WTC11 (cell line): ENCODE data around the gene ZNF485. TPM values are rescaled to one million over a fixed set of nuclear protein-coding genes. Genes with fewer than 3 reads are reported as not detected.

Experiments
- ATAC-seq: fragments of 200-7000 bp; cut with Tn5 transposase; 2 replicates; pipeline ENCODE4 v1.10.0; 2021; ENCODE audit warnings: mild to moderate bottlenecking, moderate library complexity
- CTCF ChIA-PET: fragments of 300-600 bp; sonication (Branson Sonifier 250); formaldehyde crosslinking; loops from one replicate; lab custom pipeline; 2021; ENCODE audit warnings: antibody characterized with exemption; lab: Charles Lee
- POLR2A ChIA-PET: fragments of 350-600 bp; sonication (Branson Sonifier 250); formaldehyde crosslinking; loops from one replicate; lab custom pipeline; 2021; ENCODE audit warnings: antibody characterized with exemption; lab: Charles Lee
- DNase-seq: peaks from one replicate; pipeline ENCODE4 v3.0.0; 2021; ENCODE audit warnings: low spot score
- H3K27ac Mint-ChIP-seq: 2 replicates; pipeline ENCODE4 v1.8.0; 2021; ENCODE audit warnings: mixed read lengths
- H3K27me3 Mint-ChIP-seq: 2 replicates; pipeline ENCODE4 v1.8.0; 2021; ENCODE audit warnings: low read depth, mild to moderate bottlenecking, moderate library complexity, mixed read lengths
- H3K36me3 Mint-ChIP-seq: 2 replicates; pipeline ENCODE4 v1.8.0; 2021; ENCODE audit warnings: mixed read lengths
- H3K4me1 Mint-ChIP-seq: 2 replicates; pipeline ENCODE4 v1.8.0; 2022; ENCODE audit warnings: mixed read lengths
- H3K4me3 Mint-ChIP-seq: 2 replicates; pipeline ENCODE4 v1.8.0; 2021; ENCODE audit warnings: mild to moderate bottlenecking, moderate library complexity, mixed read lengths
- H3K9me3 Mint-ChIP-seq: 2 replicates; pipeline ENCODE4 v1.8.0; 2021; ENCODE audit warnings: mixed read lengths
- ATF2 ChIP-seq: sonication (generic); formaldehyde crosslinking; IDR thresholded peaks from 2 replicates; pipeline ENCODE4 v1.8.1; 2022; ENCODE audit warnings: low read depth, missing genetic modification reagents, borderline replicate concordance
- ELF4 ChIP-seq: sonication (generic); formaldehyde crosslinking; IDR thresholded peaks from 2 replicates; pipeline ENCODE4 v1.8.1; 2022; ENCODE audit warnings: low read depth, mild to moderate bottlenecking, moderate library complexity, missing genetic modification reagents
- GABPB1 ChIP-seq: sonication (generic); formaldehyde crosslinking; IDR thresholded peaks from 2 replicates; pipeline ENCODE4 v1.8.1; 2023; ENCODE audit warnings: mild to moderate bottlenecking, missing genetic modification reagents
- GRHL2 ChIP-seq: fragments of 250-450 bp; sonication (Bioruptor Pico); IDR thresholded peaks from 2 replicates; pipeline ENCODE4 v1.8.0; 2022; ENCODE audit warnings: mild to moderate bottlenecking, moderate library complexity; ENCODE audit not compliant: insufficient replicate concordance, severe bottlenecking
- GTF2I ChIP-seq: fragments of 250-450 bp; sonication (Bioruptor Pico); conservative IDR thresholded peaks from 2 replicates; pipeline ENCODE4 v1.4.0; 2021; ENCODE audit warnings: mild to moderate bottlenecking
- NFATC4 ChIP-seq: fragments of 250-450 bp; sonication (Bioruptor Pico); IDR thresholded peaks from 2 replicates; pipeline ENCODE4 v1.9.0; 2021; ENCODE audit warnings: mild to moderate bottlenecking
- OVOL2 ChIP-seq: fragments of 250-450 bp; sonication (Bioruptor Pico); IDR thresholded peaks from 2 replicates; pipeline ENCODE4 v1.9.0; 2021; ENCODE audit warnings: mild to moderate bottlenecking, borderline replicate concordance
- TP53 ChIP-seq: sonication (generic); formaldehyde crosslinking; IDR thresholded peaks from 2 replicates; pipeline ENCODE4 v1.8.1; 2023; ENCODE audit warnings: mild to moderate bottlenecking, missing genetic modification reagents
- USF1 ChIP-seq: sonication (generic); formaldehyde crosslinking; IDR thresholded peaks from 2 replicates; pipeline ENCODE4 v1.8.0; 2022; ENCODE audit warnings: mild to moderate bottlenecking, missing genetic modification reagents
- ZBTB21 ChIP-seq: sonication (generic); formaldehyde crosslinking; IDR thresholded peaks from 2 replicates; pipeline ENCODE4 v1.8.1; 2023; ENCODE audit warnings: mild to moderate bottlenecking, missing genetic modification reagents, borderline replicate concordance
- ZMAT4 ChIP-seq: fragments of 250-450 bp; sonication (Bioruptor Pico); IDR thresholded peaks from 2 replicates; pipeline ENCODE4 v1.9.0; 2021; ENCODE audit warnings: mild to moderate bottlenecking
- ZNF121 ChIP-seq: sonication (generic); formaldehyde crosslinking; IDR thresholded peaks from 2 replicates; pipeline ENCODE4 v1.8.0; 2023; ENCODE audit warnings: missing genetic modification reagents
- ZNF263 ChIP-seq: sonication (generic); formaldehyde crosslinking; IDR thresholded peaks from 2 replicates; pipeline ENCODE4 v1.8.1; 2022; ENCODE audit warnings: low read depth, mild to moderate bottlenecking, moderate library complexity, missing genetic modification reagents
- ZNF396 ChIP-seq: fragments of 250-450 bp; sonication (Bioruptor Pico); IDR thresholded peaks from 2 replicates; pipeline ENCODE4 v1.8.0; 2021; ENCODE audit warnings: mild to moderate bottlenecking, moderate library complexity, borderline replicate concordance
- ZNF423 ChIP-seq: fragments of 250-450 bp; sonication (Bioruptor Pico); IDR thresholded peaks from 2 replicates; pipeline ENCODE4 v2.1.2; 2022; ENCODE audit warnings: mild to moderate bottlenecking, moderate library complexity
- total RNA-seq: library from RNA; stranded (reverse); gene quantifications from 3 replicates; pipeline ENCODE4 v1.2.3, GENCODE V29; 2021
- TF ChIP-seq, protein P1 (sequence below): fragments of 250-450 bp; sonication (Bioruptor Pico); IDR thresholded peaks from 2 replicates; pipeline ENCODE4 v2.1.2; 2022; ENCODE audit warnings: mild to moderate bottlenecking, moderate library complexity
- TF ChIP-seq, protein P2 (sequence below): sonication (generic); formaldehyde crosslinking; IDR thresholded peaks from 2 replicates; pipeline ENCODE4 v1.8.0; 2023; ENCODE audit warnings: missing genetic modification reagents, mild to moderate bottlenecking, borderline replicate concordance
- TF ChIP-seq, protein P3 (sequence below): fragments of 200-600 bp; IDR thresholded peaks from 2 replicates; pipeline ENCODE4 v1.8.0; 2022; ENCODE audit warnings: antibody characterized with exemption

ZNF485 gene
- total RNA-seq, 1 experiment from 2014 or later: 9.6 TPM

- no peak for TF ChIP-seq OVOL2 (CRISPR knock-in tag)
- TF ChIP-seq, all 79 proteins: peak for 17
Observed at GRCh38 chr10:43648398-43649184, 42.4 kb downstream of the ZNF485 start, which contains the start of gene ZNF32 (continued).

GRCh38 chr10:43649185-43649523 is 42.9 kb downstream of the ZNF485 start:
- POLR2A ChIA-PET: no interaction called here
- no peak for ATAC-seq
- H3K27me3 Mint-ChIP-seq: peaks cover 46% of the 10 kb centered on the region
- peaks cover 34% of the 10 kb centered on the region for H3K36me3 Mint-ChIP-seq
- H3K4me1 Mint-ChIP-seq: peaks cover 28% of the 10 kb centered on the region
- CTCF ChIA-PET: interaction anchor here (0.6 to 1.9 kb wide), 5 partner anchors 22 to 624 kb away, joined by 3 to 6 read pairs (median 4); no protein-coding TSS in a partner anchor
- no peak overlapping the region for H3K27ac Mint-ChIP-seq
- TF ChIP-seq ZNF423 (CRISPR knock-in tag) (no peak), USF1 (CRISPR knock-in tag) (0 out of 2 replicates have a peak, but pooled peaks have one; percentile 35), TP53 (CRISPR knock-in tag) (no peak)
- H3K9me3 Mint-ChIP-seq: peaks cover 30% of the 10 kb centered on the region
- DNase-seq: no peak
- H3K4me3 Mint-ChIP-seq: peak overlapping the region; percentile 91

GRCh38 chr10:43653746-43654145 is 47.5 kb downstream of the ZNF485 start:
- POLR2A ChIA-PET: no interaction called here
- no peak overlapping the region for H3K4me3 Mint-ChIP-seq
- TF ChIP-seq ZNF263 (CRISPR knock-in tag) (no peak), ZMAT4 (CRISPR knock-in tag) (no peak), GRHL2 (CRISPR knock-in tag) (no peak), ZNF396 (CRISPR knock-in tag) (no peak), GABPB1 (CRISPR knock-in tag) (no peak), ATF2 (no peak), ZNF121 (CRISPR knock-in tag) (no peak), ELF4 (CRISPR knock-in tag) (no peak), NFATC4 (CRISPR knock-in tag) (no peak), ZNF423 (CRISPR knock-in tag) (no peak), GTF2I (CRISPR knock-in tag) (no peak), ZBTB21 (CRISPR knock-in tag) (no peak)
- TF ChIP-seq, protein P1, sequence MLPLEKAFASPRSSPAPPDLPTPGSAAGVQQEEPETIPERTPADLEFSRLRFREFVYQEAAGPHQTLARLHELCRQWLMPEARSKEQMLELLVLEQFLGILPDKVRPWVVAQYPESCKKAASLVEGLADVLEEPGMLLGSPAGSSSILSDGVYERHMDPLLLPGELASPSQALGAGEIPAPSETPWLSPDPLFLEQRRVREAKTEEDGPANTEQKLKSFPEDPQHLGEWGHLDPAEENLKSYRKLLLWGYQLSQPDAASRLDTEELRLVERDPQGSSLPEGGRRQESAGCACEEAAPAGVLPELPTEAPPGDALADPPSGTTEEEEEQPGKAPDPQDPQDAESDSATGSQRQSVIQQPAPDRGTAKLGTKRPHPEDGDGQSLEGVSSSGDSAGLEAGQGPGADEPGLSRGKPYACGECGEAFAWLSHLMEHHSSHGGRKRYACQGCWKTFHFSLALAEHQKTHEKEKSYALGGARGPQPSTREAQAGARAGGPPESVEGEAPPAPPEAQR: no peak
- TF ChIP-seq, protein P2, sequence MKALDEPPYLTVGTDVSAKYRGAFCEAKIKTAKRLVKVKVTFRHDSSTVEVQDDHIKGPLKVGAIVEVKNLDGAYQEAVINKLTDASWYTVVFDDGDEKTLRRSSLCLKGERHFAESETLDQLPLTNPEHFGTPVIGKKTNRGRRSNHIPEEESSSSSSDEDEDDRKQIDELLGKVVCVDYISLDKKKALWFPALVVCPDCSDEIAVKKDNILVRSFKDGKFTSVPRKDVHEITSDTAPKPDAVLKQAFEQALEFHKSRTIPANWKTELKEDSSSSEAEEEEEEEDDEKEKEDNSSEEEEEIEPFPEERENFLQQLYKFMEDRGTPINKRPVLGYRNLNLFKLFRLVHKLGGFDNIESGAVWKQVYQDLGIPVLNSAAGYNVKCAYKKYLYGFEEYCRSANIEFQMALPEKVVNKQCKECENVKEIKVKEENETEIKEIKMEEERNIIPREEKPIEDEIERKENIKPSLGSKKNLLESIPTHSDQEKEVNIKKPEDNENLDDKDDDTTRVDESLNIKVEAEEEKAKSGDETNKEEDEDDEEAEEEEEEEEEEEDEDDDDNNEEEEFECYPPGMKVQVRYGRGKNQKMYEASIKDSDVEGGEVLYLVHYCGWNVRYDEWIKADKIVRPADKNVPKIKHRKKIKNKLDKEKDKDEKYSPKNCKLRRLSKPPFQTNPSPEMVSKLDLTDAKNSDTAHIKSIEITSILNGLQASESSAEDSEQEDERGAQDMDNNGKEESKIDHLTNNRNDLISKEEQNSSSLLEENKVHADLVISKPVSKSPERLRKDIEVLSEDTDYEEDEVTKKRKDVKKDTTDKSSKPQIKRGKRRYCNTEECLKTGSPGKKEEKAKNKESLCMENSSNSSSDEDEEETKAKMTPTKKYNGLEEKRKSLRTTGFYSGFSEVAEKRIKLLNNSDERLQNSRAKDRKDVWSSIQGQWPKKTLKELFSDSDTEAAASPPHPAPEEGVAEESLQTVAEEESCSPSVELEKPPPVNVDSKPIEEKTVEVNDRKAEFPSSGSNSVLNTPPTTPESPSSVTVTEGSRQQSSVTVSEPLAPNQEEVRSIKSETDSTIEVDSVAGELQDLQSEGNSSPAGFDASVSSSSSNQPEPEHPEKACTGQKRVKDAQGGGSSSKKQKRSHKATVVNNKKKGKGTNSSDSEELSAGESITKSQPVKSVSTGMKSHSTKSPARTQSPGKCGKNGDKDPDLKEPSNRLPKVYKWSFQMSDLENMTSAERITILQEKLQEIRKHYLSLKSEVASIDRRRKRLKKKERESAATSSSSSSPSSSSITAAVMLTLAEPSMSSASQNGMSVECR (CRISPR knock-in tag): no peak
- TF ChIP-seq, protein P3, sequence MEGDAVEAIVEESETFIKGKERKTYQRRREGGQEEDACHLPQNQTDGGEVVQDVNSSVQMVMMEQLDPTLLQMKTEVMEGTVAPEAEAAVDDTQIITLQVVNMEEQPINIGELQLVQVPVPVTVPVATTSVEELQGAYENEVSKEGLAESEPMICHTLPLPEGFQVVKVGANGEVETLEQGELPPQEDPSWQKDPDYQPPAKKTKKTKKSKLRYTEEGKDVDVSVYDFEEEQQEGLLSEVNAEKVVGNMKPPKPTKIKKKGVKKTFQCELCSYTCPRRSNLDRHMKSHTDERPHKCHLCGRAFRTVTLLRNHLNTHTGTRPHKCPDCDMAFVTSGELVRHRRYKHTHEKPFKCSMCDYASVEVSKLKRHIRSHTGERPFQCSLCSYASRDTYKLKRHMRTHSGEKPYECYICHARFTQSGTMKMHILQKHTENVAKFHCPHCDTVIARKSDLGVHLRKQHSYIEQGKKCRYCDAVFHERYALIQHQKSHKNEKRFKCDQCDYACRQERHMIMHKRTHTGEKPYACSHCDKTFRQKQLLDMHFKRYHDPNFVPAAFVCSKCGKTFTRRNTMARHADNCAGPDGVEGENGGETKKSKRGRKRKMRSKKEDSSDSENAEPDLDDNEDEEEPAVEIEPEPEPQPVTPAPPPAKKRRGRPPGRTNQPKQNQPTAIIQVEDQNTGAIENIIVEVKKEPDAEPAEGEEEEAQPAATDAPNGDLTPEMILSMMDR: no peak
- CTCF ChIA-PET: no interaction called here
- ATAC-seq (no peak), DNase-seq (no peak)
- no peaks in the 10 kb centered on the region for H3K36me3 Mint-ChIP-seq
- H3K27me3 Mint-ChIP-seq: peaks cover 29% of the 10 kb centered on the region
- H3K9me3 Mint-ChIP-seq: no peaks in the 10 kb centered on the region
- no peak overlapping the region for H3K27ac Mint-ChIP-seq
- peaks cover 20% of the 10 kb centered on the region for H3K4me1 Mint-ChIP-seq
